GM20000 (cell line): Measurements from ENCODE around the gene RGS17.
"Not testable (repeated sequence)": the region's sequence is repeated elsewhere in the genome, so short reads cannot be mapped to it uniquely, and the experiment has no call there.

Experiments used
- DNase-seq: peaks from one replicate; pipeline ENCODE4 v3.0.0; 2012; ENCODE audit warnings: low spot score
- CTCF ChIP-seq: IDR thresholded peaks from 2 replicates; pipeline ENCODE4 v1.5.1; 2012; ENCODE audit warnings: mild to moderate bottlenecking, control low read depth; ENCODE audit errors: extremely low read depth, missing control alignments

Gene RGS17

GRCh38 chr6:152986978-152987377 is 144.1 kb downstream of the RGS17 start:
- DNase-seq: no peak
- TF ChIP-seq CTCF: no peak

GRCh38 chr6:152985300-152985699 is 145.8 kb downstream of the RGS17 start:
- not testable (repeated sequence) for DNase-seq

GRCh38 chr6:152984513-152984872 is 146.6 kb downstream of the RGS17 start:
- TF ChIP-seq CTCF: no peak
- DNase-seq: peak; percentile 40

GRCh38 chr6:152983637-152984512 is 147.2 kb downstream of the RGS17 start:
- no peak for TF ChIP-seq CTCF
- peak; percentile 93 for DNase-seq

- peak; percentile 96 for DNase-seq
- no peak for TF ChIP-seq CTCF
These were observed 148.0 kb downstream of the RGS17 start, which contains the start of gene FBXO5 for GRCh38 chr6:152982904-152983636. FBXO5 (minus strand) TSS chr6:152983041; CDS start chr6:152982959, 82 bp downstream.

- DNase-seq: no peak
These were observed 148.8 kb downstream of the RGS17 start for GRCh38 chr6:152981989-152982903.

More at GRCh38 chr6:152981989-152982903, 148.8 kb downstream of the RGS17 start:
- no peak for TF ChIP-seq CTCF
